HUES6 (cell line): ENCODE results near the gene GMNN.

Experiments
- H3K27ac ChIP-seq: 2 replicates; pipeline ENCODE4 v1.7.0; 2013; ENCODE audit warnings: low read depth, mild to moderate bottlenecking, low read length, inconsistent platforms
- H3K27me3 ChIP-seq: 2 replicates; pipeline ENCODE4 v1.6.1; 2013; ENCODE audit warnings: low read length; ENCODE audit not compliant: control insufficient read depth, insufficient read depth
- H3K36me3 ChIP-seq: 2 replicates; pipeline ENCODE4 v1.6.1; 2013; ENCODE audit warnings: low read length; ENCODE audit not compliant: control insufficient read depth, insufficient read depth
- H3K4me1 ChIP-seq: 2 replicates; pipeline ENCODE4 v1.6.1; 2013; ENCODE audit warnings: low read length; ENCODE audit not compliant: control insufficient read depth, insufficient read depth
- H3K4me3 ChIP-seq: 2 replicates; pipeline ENCODE4 v1.5.1; 2013; ENCODE audit warnings: low read depth, low read length
- H3K9ac ChIP-seq: one replicate; pipeline ENCODE4 v1.6.1; 2013; ENCODE audit warnings: mild to moderate bottlenecking, low read length
- H3K9me3 ChIP-seq: 2 replicates; pipeline ENCODE4 v1.6.1; 2013; ENCODE audit warnings: low read depth, low read length; ENCODE audit not compliant: control insufficient read depth, insufficient read depth

Gene GMNN

DNA sequence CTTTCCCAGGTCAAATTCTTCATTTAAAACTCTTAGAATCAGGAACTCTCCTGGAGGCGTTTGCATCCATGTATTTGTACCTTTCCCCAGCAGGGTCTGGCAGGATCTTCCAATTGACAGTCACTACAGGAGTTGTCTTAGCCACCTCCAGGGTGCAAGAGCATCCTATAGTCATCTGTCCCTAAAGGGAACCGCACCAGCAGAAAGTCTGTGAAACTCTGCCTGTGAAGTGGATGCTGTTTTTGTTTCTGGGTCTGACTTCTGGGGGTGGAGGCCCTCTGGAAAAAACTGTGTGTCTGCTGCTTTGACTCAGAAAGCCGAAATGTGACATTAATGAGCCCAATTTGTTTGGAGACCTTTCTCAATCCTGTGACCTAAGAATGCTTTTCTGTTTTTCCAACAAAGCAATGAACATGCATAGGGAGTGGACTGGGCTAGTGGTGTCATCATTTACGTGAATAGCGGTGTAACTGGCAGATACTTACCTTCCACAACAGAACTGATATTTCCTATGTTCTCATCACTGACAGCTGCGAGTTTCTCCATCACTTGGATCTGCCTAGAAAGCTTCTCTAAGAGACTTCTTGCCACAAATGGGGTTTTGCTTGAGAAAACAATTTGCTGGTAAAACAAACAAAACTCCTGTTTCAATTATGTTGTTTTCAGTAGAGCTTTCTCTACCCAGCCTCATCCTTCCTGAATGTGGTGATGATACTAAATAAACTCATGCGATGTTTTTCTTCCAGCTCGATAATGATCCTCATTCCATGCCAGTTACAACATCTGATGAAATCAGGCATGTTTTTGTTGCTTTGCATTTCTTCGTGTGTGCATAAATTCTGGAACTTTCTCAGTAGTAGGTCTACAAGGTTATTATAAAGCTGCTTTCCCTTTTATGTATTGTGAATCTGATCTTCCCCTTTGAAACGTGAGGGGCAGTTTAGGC lies 57.3 kb downstream of the GMNN start:
- no peak overlapping the region for H3K27ac ChIP-seq
- H3K27me3 ChIP-seq: no peaks in the 10 kb centered on the region
- H3K36me3 ChIP-seq: no peaks in the 10 kb centered on the region
- H3K4me3 ChIP-seq: no peak overlapping the region
- no peaks in the 10 kb centered on the region for H3K9me3 ChIP-seq
- H3K9ac ChIP-seq: no peak overlapping the region
- H3K4me1 ChIP-seq: peaks cover 13% of the 10 kb centered on the region

GRCh38 chr6:24832794-24833193 lies 58.1 kb downstream of the GMNN start:
- H3K36me3 ChIP-seq: no peaks in the 10 kb centered on the region
- no peaks in the 10 kb centered on the region for H3K27me3 ChIP-seq
- no peaks in the 10 kb centered on the region for H3K9me3 ChIP-seq
- H3K4me1 ChIP-seq: peaks cover 8% of the 10 kb centered on the region
- H3K9ac ChIP-seq: no peak overlapping the region
- H3K4me3 ChIP-seq: no peak overlapping the region
- H3K27ac ChIP-seq: no peak overlapping the region

- Histone ChIP-seq H3K27ac (no peak overlapping the region), H3K4me1 (peaks cover 8% of the 10 kb centered on the region), H3K9ac (no peak overlapping the region), H3K27me3 (no peaks in the 10 kb centered on the region), H3K36me3 (no peaks in the 10 kb centered on the region), H3K4me3 (no peak overlapping the region), H3K9me3 (no peaks in the 10 kb centered on the region)
Observed at GRCh38 chr6:24833711-24834386, 59.1 kb downstream of the GMNN start.
